Testis (tissue), 2 donors: Measurements from ENCODE around the gene KLHL42.

Source experiments
- CTCF ChIP-seq, 3 experiments: fragments of 450-650 bp in 2 of 3; fragments of 200-600 bp in 1 of 3; sonication (generic) in 1 of 3; IDR thresholded peaks; one replicate each; pipeline ENCODE4 v1.5.1; 2016 to 2019; ENCODE audit warnings: antibody characterized with exemption in 3 of 3, mild to moderate bottlenecking in 2 of 3, moderate library complexity in 1 of 3
- POLR2A ChIP-seq: fragments of 450-650 bp; IDR thresholded peaks from one replicate; pipeline ENCODE4 v1.6.1; 2017; ENCODE audit warnings: antibody characterized with exemption, mild to moderate bottlenecking, moderate library complexity

GRCh38 chr12:27800819-27801218 is 20.8 kb downstream of the KLHL42 start:
- TF ChIP-seq CTCF (IDR thresholded peaks at IDR 0.05): no peak
- TF ChIP-seq POLR2A: no peak
